Effector memory CD4-positive, alpha-beta T cell (primary cell): ENCODE results near the gene LPCAT1.
"Not testable (repeated sequence)": the region's sequence is repeated elsewhere in the genome, so short reads cannot be mapped to it uniquely, and the experiment has no call there.

Source experiments
- DNase-seq, 3 donors: peaks; one replicate each; pipeline ENCODE4 v3.0.0-alpha.2; 2020
- H3K27ac ChIP-seq: 2 replicates; pipeline ENCODE4 v1.7.0; 2013; ENCODE audit warnings: mild to moderate bottlenecking, low read length, moderate library complexity; ENCODE audit not compliant: insufficient read depth, poor library complexity, severe bottlenecking
- H3K27me3 ChIP-seq: replicated peaks from 2 replicates; pipeline ENCODE4 v1.7.0; 2013; ENCODE audit warnings: mild to moderate bottlenecking, low read length; ENCODE audit not compliant: insufficient read depth, control insufficient read depth, poor library complexity, severe bottlenecking
- H3K36me3 ChIP-seq: 2 replicates; pipeline ENCODE4 v1.7.0; 2013; ENCODE audit warnings: mild to moderate bottlenecking, low read length, moderate library complexity; ENCODE audit not compliant: control insufficient read depth, insufficient read depth
- H3K4me1 ChIP-seq: 2 replicates; pipeline ENCODE4 v1.7.0; 2013; ENCODE audit warnings: low read length, mild to moderate bottlenecking; ENCODE audit not compliant: control insufficient read depth, insufficient read depth, poor library complexity, severe bottlenecking
- H3K4me3 ChIP-seq: 2 replicates; pipeline ENCODE4 v1.7.0; 2013; ENCODE audit warnings: low read length, low read depth, mild to moderate bottlenecking; ENCODE audit not compliant: insufficient read depth, poor library complexity, severe bottlenecking
- H3K9me3 ChIP-seq: 2 replicates; pipeline ENCODE4 v1.7.0; 2013; ENCODE audit warnings: mild to moderate bottlenecking, low read length, moderate library complexity; ENCODE audit not compliant: control insufficient read depth

Gene LPCAT1

DNA sequence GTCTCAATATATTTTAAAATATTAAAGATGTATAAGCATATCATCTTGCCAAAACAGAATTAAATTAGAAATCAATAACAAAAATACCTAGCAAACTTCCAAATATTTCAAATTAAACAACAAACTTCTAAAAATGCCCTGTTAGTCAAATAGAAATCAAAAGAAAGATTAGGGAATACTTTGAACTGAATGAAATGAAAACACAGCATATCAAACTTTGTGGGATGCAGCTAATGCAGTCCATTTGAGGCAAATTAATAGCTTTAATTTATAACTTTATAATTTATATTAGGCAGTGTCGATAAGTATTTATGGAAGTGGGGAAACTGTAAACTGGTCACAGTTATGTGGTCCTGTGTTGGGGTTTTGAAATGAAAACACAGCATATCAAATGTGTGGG is 95.7 kb downstream of the LPCAT1 start:
- H3K9me3 ChIP-seq = peaks cover 8% of the 10 kb centered on the region

GRCh38 chr5:1424716-1425115 is 99.0 kb downstream of the LPCAT1 start:
- no peak for DNase-seq
- H3K27ac ChIP-seq = no peak overlapping the region
- peaks cover 8% of the 10 kb centered on the region for H3K9me3 ChIP-seq
- H3K27me3 ChIP-seq = no peaks in the 10 kb centered on the region
- H3K4me3 ChIP-seq = no peak overlapping the region
- H3K36me3 ChIP-seq = no peaks in the 10 kb centered on the region
- no peaks in the 10 kb centered on the region for H3K4me1 ChIP-seq

More for the DNA sequence above, 95.7 kb downstream of the LPCAT1 start:
- Histone ChIP-seq H3K36me3 (no peaks in the 10 kb centered on the region), H3K4me3 (no peak overlapping the region), H3K27me3 (no peaks in the 10 kb centered on the region), H3K27ac (no peak overlapping the region), H3K4me1 (no peaks in the 10 kb centered on the region)
- no peak for DNase-seq

DNA sequence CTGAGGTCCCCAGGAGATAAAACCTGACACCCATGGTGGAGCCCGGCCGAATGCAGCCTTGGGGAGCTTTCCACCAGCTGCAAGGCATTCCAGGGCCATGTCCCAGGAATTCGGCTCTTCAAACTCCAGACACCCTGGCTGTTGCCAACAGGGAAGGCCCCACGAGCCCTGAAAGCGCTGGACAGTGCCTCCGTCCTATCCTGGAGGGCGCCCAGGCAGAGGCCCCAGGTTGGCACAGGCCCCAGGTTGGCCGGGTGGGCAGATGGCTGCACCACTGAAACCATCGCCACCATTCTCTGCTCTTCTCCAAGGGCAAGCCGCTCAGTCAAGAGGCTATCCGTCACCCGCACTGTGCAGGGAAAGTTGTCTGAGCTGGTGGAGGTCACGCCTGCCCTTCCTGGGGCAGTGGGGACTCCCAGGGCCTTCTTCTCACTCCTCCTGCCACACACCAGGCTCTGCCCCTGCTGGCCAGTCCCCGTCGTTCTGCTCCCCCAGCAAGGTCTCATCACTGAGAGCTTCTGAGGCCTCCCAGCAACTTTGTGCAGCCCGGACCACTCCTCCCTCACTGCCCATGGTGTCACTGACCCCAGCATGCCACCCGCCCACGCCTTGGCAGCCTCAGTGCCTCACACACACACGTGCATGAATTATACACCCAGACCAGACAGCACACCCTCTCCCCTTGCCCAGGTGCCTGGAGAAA is 99.7 kb downstream of the LPCAT1 start:
- H3K27me3 ChIP-seq = no peaks in the 10 kb centered on the region
- H3K4me1 ChIP-seq = no peaks in the 10 kb centered on the region
- H3K4me3 ChIP-seq = no peak overlapping the region
- DNase-seq = no peak
- peaks cover 8% of the 10 kb centered on the region for H3K9me3 ChIP-seq
- no peaks in the 10 kb centered on the region for H3K36me3 ChIP-seq
- no peak overlapping the region for H3K27ac ChIP-seq

DNA sequence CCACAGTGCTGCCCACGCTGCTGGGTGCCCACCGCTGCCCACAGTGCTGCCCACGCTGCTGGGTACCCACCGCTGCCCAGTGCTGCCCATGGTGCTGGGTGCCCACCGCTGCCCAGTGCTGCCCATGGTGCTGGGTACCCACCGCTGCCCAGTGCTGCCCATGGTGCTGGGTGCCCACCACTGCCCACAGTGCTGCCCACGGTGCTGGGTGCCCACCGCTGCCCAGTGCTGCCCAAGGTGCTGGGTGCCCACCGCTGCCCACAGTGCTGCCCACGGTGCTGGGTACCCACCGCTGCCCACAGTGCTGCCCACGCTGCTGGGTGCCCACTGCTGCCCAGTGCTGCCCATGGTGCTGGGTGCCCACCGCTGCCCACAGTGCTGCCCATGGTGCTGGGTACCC is 101.2 kb downstream of the LPCAT1 start:
- H3K4me3 ChIP-seq, H3K27me3 ChIP-seq, H3K36me3 ChIP-seq, H3K27ac ChIP-seq, DNase-seq, H3K9me3 ChIP-seq, H3K4me1 ChIP-seq: not testable (repeated sequence)

DNA sequence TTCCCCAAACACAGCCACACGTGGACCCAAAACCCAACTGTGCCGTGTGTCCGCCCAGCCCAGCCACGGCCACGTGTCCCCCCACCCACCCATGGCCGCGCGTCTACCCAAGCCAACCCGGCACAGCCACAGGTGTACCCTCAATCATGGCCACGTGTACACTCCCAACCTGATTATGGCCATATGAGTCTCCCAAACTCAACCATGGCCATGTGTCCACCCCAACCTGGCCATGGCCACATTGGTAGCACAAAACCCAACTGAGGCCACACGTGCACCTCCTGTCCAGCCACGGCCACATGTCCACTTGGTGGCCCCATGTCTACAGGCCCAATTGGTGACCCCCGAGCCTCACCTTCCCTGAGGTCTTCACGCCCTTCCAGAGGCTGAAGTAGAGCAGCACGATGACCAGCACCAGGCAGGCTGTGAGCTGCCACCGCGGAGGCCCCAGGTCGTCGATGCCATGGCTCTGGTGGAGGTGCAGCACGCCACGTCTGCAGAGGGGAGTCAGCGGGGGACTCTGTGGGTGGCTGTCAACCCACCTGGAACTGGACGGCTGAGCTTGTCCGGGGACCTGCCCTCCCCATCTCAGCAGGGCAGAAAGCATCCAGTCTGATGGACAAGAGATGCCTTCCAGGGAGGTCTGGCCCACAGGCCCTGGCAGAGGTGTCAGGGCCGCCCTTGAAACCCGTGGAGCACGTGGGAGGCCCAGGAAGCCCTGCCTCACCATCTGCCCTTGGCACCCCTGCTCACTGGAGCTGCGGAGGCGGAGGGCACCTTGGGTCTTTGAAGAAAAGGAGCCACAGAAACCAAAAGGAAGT is 102.0 kb downstream of the LPCAT1 start:
- H3K9me3 ChIP-seq = no peaks in the 10 kb centered on the region
- DNase-seq = no peak
- no peak overlapping the region for H3K4me3 ChIP-seq
- H3K36me3 ChIP-seq = no peaks in the 10 kb centered on the region
- no peaks in the 10 kb centered on the region for H3K27me3 ChIP-seq
- H3K27ac ChIP-seq = no peak overlapping the region
- H3K4me1 ChIP-seq = no peaks in the 10 kb centered on the region

- Histone ChIP-seq H3K27ac (no peak overlapping the region), H3K36me3 (no peaks in the 10 kb centered on the region), H3K9me3 (no peaks in the 10 kb centered on the region), H3K27me3 (no peaks in the 10 kb centered on the region), H3K4me1 (no peaks in the 10 kb centered on the region), H3K4me3 (no peak overlapping the region)
- no peak for DNase-seq
These were observed 103.3 kb downstream of the LPCAT1 start for GRCh38 chr5:1420211-1421195.

DNA sequence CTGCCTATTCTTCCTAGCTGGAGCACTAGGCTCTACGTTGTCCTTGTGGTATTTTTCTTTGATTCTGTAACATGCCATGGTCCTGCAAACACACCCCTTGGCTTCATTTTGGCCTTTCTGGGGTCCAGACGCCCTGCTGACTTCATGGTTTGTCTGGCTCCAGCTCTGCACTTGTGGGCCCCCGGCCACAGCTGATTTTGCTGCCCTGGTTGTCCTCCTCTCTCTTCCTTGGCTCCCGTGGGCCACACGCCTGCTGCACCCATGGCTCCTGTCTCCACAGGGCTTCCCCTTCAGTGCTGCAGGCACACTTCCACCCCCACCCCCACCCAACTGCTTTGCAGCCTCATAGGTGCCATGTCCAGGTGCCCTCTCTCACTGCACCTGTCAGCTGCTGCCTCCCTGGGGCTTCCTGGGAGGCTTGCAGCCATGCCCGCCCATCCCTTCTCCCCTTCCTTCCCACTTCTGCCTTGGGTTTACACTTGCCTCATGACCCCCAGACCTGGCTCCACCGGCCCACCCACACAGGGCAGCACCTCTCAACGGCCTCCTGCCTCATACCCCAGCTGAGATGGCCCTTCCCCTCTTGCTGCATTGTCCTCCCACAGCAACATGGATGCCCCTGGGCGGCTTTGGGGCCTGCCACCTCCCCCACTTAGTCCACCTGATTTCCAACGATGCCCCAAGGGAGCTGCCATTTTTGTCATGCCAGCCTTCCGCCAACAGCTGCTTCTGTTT is 104.1 kb downstream of the LPCAT1 start:
- H3K36me3 ChIP-seq = no peaks in the 10 kb centered on the region
- no peak overlapping the region for H3K27ac ChIP-seq
- no peaks in the 10 kb centered on the region for H3K4me1 ChIP-seq
- no peaks in the 10 kb centered on the region for H3K9me3 ChIP-seq
- DNase-seq = no peak
- H3K27me3 ChIP-seq = no peaks in the 10 kb centered on the region
- no peak overlapping the region for H3K4me3 ChIP-seq

DNA sequence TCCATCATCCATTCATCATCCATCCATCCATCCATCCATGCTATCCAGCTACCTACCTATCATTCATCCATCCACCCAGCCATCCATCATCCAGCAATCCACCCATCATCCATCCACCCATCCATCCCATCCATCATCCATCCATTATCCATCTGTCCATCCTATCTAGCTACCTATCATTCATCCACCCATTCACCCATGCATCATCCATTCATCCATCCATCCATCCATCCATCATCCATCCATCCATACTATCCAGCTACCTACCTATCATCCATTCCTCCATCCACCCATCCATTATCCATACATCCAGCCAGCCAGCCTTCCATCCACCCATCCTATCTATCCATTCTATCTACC is 104.9 kb downstream of the LPCAT1 start:
- Histone ChIP-seq H3K36me3 (no peaks in the 10 kb centered on the region), H3K4me3 (no peak overlapping the region), H3K4me1 (no peaks in the 10 kb centered on the region), H3K27me3 (no peaks in the 10 kb centered on the region), H3K9me3 (no peaks in the 10 kb centered on the region), H3K27ac (no peak overlapping the region)
- no peak for DNase-seq

- Histone ChIP-seq H3K27ac (no peak overlapping the region), H3K9me3 (no peaks in the 10 kb centered on the region), H3K36me3 (no peaks in the 10 kb centered on the region), H3K4me1 (no peaks in the 10 kb centered on the region), H3K27me3 (no peaks in the 10 kb centered on the region), H3K4me3 (no peak overlapping the region)
- DNase-seq = no peak
These were observed 105.4 kb downstream of the LPCAT1 start for GRCh38 chr5:1418238-1418920.
